Measurements from ENCODE around the gene PIEZO2.
"Not testable (repeated sequence)": the region's sequence is repeated elsewhere in the genome, so short reads cannot be mapped to it uniquely, and the experiment has no call there.

PIEZO2 gene

DNA sequence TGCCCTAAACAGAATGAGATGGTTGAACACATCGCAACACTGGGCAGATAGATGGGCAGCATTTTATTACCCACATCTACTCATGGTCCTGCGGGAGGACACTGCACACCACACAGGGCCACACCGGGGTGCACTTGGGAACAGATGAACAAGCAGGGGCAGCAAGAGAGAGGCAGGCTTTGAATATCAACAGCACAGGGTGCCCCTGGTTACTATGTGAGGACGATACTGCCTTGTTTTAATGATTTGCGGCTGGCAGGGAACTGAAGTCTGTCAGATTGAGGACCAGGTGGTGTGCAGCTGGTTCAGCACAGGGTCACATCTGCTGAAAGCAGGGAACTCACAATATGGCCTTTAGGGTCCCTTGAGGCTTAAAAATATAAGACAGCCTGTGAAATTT, 195.7 kb downstream of the PIEZO2 start:
- DNase-seq, result no peak

DNA sequence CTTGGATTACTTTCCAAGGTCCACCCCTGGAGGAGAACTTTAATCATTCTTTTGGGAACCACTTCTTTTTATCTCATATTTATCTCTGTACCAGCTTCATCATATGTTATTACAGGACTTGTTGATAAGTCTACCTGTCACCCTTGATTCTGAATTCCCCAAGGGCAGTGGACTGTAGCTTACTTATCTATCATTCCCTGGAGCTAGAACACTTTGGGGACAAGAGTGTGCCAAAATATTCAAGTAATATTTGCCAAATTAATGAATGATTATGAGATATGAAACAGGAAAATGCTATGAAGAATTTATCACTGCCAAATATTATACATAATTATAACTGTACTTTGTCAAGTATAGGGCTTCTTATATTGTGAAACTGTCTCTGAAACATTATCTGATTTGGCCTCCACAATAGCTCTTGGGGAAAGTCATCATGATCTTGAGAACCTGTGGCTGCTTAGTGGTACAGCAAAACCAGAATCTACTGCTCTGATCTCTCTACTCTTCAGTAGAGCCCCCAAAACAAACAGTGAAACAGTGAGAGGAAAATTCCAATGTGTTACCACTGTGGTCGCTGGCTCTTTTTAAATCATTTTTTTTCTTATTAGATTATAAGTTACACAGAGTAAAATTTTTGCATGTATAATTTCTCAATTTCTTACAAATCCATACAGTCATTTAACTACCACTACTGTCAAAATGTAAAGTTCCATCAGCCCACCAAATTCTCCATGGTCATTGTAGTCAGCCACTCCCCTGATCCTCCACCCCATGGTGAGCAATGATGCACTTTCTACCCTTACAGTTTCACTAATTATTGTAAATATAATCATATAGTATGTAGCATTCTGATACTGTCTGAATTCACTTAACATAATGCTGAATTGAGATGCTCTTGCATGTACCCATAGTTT, 197.5 kb downstream of the PIEZO2 start:
- no peak for DNase-seq

DNA sequence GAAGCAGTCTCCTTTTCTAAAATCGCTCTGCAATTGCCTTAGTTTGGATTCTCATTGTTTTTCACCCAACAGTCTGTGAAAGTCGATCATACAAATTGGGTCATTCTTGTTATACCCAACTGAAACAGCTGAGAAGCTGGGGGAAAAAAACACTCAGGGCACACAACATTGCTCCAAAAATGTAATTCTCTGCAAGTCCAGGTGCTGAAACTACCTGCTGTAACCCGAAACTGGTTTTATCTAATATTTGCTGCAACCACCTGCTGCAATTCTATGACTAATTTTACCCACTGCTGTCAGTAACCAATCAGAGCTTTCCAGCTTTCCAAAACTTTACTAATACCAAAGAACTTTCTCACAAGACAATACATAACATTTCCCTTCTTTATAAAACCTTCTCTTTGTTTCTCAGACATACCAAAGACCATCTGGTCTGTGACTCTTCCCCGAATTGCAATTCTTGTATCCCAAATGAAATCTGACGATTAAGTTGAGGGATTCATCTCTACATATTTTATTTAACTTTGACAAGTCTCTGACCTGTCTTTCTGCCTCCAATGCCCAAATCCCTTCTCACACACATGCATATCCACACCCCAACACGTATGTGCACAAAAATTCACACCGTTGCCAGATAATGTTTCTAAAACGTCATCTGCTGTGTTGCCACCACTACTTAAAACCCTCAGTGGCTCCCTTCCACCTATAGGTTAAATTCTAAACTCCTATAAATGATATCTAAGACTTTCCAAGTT, 198.3 kb downstream of the PIEZO2 start:
- DNase-seq, result no peak

DNA sequence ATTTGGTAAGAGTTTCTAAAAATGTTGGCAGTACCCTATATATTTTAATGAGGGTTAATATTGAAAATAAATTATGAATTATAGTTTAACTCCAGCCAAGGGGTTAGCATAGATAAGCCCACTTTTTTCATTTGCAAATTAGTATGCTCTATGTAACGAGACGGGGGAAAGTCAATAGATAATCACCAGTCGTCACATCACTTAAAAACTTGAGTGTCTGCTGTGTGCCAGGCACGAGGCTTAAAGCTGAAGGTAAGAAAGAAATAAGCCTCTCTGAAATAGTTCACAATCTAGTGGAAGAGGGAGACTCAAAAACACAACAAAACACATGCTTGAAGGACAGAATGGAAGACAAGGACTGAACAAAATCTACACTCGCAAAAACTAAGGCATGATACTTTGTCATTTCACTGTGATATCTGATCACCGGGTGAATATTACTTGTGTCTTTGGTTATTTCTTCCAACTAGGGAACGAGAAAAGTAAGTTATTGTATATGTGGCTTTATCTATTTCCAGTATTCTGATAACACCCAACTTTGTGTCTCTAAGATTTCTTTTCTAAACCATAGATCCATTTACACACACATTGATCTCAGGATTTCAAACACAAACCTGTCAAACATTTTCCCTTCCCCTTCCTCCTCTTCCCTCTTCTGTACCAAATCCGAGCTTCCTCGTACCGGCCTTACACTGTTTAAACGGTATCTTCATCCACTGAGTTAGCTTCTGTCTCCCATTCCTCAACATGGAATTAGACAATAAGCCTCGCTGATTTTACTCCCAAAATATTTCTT, 199.1 kb downstream of the PIEZO2 start:
- no peak for DNase-seq

DNA sequence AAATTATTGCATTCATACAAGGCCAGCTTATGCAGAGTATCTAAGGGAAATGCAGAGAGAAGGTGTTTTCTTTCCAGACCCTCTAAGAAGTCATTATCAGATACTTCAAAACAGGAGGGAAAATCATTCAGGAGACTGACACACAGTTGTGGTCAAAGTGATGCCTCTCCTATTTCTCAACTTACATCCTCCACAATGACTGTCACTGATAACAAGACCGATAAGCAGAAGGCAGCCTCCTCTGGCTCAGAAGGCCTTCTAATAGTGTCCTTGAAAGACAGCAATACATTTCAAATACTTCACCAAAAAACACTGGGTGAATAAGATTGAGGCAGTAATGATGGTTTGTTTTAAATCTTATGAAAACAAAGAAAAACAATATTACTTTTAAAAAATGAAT, 199.7 kb downstream of the PIEZO2 start:
- no peak for DNase-seq

DNA sequence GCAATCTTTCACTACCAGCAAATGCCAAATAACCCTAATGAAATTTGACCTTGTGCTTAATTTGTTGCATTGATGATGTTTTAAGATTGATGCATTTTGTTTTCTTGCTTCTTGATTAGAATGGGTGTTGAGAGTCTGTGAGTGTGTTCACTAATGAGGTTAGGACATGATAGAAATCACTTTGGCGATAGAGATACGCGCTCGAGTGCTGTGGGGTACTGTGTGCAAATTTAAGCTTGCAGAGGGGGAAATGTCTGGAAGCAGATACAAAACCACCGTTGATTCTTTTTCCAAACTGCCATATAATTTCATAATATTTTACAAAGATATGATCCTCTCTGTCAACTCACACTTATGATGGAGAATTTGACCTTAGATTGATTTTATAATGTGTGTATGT, 200.9 kb downstream of the PIEZO2 start:
- no peak for DNase-seq

DNA sequence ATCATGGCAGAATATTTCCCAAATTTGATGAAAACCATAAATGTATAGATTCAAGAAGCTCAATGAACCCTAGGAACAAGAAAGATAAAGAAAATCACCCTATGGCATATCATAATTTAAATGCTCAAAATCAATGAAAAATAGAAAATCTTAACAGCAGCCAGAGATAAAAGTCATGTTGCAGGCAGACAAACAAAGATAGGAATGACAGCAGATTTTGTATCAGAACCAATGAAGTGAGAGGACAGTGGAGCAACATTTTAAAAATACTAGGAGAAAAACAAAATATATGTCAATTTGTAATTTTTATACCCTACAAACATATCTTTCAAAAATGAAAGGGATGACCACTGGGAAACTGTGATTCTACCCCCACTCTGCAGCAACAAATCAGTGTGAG, 203.3 kb downstream of the PIEZO2 start:
- no peak for DNase-seq

DNA sequence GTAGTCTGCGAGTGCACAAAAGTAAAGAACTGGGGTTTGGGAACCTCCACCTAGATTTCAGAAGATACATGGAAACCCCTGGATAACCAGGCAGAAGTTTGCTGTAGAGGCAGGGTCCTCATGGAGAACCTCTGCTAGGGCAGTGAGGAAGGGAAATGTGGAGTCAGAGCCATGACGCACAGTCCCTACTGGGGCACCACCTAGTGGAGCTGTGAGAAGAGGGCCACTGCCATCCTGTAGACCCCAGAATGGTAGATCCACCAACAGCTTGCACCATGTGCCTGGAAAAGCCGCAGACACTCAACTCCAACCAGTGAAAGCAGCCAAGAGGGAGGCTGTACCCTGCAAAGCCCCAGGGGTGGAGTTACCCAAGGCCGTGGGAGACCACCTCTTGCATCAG, 206.4 kb downstream of the PIEZO2 start:
- DNase-seq, result no peak

DNA sequence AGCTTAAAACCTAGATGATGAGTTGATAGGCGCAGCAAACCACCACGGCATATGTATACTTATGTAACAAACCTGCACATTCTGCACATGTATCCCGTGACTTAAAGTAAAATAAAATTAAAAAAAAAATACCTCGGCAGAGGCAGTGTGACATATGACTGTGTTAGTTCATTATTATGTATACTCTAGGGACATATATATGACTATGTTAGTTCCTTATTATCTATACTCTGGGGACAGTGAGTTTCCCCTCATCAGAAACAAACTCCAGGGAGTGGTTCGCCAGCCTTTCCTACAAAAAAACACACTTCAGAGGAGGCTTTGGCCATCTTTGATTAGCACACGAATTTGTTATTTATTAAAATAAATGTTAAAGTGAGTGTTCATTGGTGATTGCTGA, 209.5 kb downstream of the PIEZO2 start:
- no peak for DNase-seq

DNA sequence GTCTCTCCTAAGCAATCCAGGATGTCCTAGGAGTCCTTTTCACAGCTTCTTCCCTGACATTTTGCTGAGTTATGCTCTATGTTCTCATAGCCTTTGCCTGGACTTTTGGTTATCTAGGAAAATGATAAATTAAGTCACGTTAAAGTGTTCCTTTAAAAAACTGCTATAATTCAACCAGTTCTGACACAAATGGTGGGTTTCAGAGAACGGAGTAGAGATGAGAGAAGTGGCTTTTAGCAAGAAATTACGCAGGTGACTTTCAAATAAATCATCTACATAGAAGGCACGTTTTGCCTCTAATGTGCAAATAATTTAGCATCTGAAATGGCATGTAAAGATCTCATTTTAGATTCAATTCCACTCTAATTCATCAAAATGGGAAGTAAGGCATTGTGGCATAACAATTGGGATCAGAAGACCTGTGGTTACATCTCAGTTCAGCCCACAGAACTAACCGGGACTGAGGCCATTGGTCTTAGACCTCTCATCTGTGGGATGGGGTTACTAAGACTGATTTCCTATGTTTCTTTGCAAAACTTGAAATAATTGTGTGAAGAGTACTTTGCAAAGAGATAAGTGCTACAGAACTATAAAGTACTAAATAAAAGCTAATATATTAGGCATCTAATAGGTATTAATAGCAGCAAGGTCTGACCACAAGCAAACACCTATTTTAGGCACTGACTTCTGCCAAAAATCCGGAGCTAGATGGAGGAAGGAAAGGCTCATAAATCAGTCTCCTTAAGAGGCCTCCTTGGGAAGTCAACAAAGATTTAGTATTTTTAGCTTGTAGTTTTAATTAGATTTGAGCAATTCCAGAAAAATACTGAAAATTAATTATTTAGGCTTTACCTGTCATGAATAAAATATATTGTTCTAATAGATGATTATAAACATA, 211.4 kb downstream of the PIEZO2 start:
- no peak for DNase-seq

DNA sequence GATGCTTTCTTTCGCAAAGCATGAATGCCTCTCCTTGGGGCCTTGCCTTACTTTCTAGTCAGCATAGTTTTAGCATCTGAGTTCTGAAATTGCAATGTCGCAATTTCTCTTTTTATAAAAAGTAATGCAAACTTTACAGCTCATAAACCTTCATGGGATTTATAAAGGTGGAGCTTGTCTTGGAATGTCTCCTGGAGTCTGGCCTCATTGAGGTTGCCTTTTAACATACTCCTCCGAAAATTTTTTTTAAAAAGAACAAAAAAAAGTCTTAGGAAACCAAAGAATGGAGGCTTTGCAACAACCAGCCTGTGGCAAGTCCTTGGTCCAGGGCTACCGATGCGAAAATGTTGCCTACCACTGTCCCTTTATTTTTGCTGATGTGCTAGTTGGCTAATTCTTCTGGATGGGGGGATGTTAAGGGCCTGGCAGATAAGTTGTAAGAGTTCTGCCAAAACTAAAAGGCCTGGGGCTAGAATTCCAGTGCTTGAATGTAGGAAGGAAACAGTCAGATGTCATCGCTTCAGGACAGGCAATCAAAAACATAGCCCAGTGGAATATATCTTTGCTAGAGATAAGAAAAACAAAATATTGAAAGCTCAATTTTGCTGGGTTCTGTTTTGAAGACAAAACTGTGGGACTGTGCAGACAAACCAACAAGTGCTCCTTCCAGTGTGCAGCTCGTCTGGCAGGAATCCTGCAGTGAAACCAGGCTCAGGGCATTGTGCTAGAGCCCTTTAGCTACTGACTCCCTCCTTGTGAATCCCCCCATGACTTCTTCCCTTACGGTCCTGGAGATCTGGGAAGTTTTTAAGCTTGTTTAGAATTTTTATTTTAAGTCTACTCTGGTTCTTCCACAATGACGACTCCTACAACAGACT, 213.0 kb downstream of the PIEZO2 start:
- DNase-seq, result no peak

DNA sequence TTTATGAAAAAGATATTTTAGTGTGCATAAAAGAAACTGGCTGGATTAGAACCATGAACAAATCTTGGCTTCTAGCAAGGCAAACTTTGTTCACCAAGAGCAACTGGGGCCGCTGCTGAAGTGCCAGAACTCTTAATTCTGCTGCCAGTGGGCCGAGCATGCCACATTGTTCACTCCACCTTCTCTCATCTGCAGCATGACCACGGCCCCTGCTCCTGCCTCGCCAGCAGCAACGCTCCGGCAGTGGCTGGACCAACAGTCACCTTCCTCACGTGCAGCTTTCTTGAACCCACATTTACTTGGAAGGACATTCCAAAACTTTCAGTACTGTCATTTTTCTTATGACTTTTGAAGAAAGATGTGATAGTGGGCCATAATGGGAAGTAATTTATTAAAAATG, 213.8 kb downstream of the PIEZO2 start:
- DNase-seq, result no peak

DNA sequence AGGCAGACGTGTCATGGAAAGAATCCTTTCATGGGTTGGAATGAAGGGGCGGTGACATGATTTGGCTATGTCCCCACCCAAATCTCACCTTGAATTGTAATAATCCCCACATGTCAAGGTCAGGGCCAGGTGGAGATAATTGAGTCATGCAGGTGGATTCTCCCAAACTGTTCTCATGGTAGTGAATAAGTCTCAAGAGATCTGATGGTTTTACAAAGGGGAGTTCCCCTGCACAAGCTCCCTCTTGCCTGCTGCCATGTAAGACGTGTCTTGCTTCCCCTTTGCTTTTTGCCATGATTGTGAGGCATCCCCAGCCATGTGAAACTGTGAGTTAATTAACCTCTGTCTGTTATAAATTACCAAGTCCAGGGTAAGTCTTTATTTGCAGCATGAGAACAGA, 215.7 kb downstream of the PIEZO2 start:
- not testable (repeated sequence) for DNase-seq

DNA sequence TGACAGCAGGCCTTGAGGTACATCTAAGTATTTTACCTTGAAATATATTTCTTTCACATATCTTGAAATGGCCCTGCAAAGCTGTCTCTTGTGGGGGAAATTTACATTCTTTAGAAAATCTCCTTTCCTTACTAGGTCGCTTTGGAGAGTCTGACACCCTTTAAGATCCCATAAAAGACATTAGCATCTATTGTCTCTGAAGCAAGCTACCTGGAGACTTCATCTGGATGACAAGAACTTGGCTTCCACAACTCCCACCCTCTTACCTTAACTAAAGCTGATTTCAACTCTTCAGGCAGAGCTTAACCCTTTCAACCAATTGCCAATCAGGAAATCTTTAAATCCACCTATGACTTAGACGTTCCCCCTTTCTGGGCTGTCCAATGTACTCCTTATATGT, 219.3 kb downstream of the PIEZO2 start:
- no peak for DNase-seq

DNA sequence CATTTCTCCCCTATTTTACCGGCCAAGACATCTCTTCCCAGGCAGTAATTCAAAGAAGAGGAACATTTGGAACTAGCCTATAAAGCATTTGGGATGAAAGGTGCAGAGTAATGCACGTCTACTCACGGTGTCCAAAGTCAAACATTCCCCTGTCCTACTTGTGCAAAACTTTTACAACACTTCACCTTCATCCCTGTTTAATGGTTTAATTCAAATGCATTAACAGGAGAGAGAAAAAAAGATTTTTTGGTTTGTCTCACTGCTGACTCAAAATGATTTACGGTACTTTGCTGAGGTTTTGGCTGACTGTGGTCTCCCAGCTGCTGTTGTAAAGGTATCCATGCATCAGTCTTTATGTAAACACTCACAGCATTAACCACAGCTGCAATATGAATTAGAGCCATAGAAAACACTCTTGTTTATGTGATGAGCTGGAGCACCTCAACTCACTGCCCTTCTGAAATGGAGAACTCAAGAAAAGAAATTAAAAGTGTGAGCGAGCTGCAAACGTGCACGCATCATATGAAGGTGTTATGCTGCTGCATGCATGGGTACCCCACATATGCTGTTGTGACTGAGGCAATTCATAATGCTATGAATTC, 220.5 kb downstream of the PIEZO2 start:
- DNase-seq, result no peak

DNA sequence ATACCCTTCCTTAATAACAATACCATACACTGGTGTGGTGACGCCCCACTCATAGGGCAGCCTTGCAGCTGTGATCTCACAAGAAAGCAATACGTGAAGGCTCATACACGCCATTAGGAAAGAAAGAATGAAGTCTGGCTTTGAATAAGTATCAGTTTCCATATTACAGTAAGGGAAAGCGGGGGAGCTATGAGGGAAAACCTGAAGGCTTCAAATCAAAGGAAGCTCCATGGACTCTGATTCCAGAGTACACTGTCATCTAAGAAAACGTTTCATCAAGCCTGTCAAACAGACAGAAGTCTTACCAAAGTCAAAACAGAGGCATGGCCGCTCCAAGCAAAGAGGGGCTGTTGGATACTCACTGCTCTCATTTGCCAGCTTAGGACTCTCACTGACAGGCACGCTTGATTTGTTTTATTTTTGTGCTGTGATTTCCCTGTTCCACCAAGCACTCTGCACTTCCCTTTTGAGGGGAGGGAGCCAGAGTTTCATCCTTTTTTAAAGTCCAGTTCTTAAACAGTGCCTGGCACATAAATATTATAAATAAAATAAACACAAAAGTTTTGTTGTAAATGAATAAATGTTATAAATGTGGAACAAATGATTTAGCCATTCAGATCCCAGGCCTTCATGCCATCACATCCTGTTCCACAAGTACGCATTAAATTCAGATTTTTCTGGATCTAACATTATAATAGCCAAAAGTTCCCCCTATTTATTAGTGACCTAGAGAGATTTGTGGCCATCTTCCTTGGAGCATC, 221.2 kb downstream of the PIEZO2 start:
- DNase-seq, result no peak

DNA sequence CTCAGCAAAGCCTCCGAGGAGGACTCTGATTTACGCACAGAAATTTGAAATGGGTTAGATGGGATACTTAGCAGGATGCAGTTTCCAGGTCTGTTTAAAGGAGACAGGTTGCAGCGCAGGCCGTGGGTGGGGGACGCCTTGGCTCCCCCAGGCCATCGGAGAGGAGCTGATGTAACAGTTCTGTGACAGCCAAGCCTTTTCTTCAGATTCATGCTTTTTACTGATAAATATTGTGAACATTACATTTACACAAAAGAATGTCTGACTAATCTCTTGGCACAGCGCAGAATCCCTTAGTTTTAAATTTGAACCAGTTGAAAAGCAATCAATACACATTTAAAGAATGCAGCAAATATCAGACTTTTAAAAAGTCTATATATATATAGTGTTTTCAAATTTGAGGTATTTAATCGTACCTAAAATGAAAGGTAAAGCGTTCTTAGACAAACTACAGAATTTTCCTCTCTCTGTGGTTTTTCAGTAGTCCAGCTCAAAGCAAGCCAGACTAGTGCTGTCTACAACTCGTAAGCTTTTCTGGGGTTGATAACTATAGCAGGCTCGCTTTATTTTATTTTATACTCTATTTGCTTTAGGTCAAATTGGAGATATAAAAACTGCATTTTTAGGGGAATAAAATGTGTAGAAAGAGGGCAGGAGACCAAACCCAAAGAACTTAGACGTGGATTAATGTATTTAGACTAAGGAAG, 221.9 kb downstream of the PIEZO2 start:
- DNase-seq, result no peak

DNA sequence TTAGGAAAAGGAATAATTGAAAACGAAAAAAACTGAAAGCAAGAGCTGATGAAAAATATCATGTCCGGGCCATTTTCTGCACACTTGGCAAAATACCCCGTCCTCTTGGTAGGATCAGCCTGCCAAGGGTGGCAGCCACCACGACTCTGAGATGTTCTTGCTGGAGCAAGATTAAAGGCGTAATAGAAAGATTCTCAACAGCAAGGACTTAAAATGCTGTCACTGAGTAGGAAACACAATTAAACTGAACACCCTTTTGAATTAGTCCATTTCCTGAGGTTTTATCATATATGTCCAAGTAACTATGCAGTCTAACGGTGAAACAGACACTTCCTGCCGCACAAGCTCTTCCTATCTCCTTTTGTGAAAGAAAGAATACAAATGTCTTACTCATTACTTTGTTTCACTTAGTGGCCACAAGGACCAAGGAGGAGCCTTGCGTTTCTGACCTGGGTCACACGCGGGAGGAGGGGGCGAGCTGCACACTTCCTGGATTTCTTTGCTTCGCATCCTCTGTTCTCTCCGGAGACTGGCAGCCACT, 222.7 kb downstream of the PIEZO2 start:
- no peak for DNase-seq

DNA sequence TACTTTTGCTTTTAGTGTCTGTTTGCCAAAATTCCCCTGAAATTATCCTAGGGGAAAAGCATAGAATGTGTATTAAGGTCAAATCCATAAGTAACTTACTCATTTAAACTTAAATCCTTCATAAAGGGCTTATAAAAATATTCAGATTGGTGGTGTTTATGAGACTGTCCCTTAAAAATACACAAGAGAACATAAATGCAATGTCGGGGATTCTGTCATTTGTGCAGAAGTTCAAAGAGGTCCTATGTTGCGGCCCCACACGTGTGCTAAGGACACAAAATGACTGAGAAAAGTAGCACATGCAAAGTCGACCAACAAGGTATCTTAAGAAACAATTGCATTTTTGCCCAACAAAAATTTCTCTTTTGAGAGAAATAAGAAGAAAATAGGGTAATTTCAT, 225.1 kb downstream of the PIEZO2 start:
- no peak for DNase-seq

All from NCI-H82 (cell line).